ENCODE results near the gene KRT3.

GRCh38 chr12:52757449-52758176 lies 38.3 kb downstream of the KRT3 start:
- TF ChIP-seq CTCF (IDR thresholded peaks at IDR 0.05 in 8 of 11, conservative IDR thresholded peaks at IDR 0.05 in 3 of 11) (no peak), POLR2A (IDR thresholded peaks at IDR 0.05) (no peak), POLR2AphosphoS5 (IDR thresholded peaks at IDR 0.05) (no peak)

Measured in spleen (tissue), 7 donors.